AG09319 (cell line): Measurements from ENCODE around the gene ADAR.

Experiments used
- DNase-seq: peaks from one replicate; pipeline ENCODE4 v3.0.0-alpha.2; 2010; ENCODE audit warnings: low read depth; ENCODE audit errors: extremely low read depth
- TF ChIP-seq, protein P1 (sequence below): IDR thresholded peaks from 2 replicates; pipeline ENCODE4 v1.5.1; 2011; ENCODE audit warnings: low read depth, mild to moderate bottlenecking, inconsistent platforms, low read length, moderate library complexity

ADAR gene

DNA sequence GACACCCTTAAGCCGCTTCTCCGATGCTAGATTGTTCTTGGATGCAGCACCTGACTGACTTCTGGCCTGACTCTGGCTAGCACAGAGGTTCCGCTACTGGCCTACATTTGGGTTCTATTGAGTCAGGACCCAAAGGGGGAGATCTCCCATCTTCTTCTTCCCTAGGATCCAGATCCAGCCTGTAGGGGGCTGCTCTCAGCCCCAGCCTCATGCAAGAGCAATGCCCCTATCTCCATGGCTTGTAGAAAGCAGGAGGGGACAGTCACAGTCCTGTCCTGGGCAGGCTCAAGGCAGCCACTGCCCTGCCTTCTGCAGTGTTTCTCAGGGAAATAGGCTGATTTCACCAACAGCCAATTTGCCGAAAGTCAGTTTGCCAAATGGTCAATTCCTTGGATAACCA, 6.3 kb upstream of the ADAR start:
- TF ChIP-seq, protein P1, sequence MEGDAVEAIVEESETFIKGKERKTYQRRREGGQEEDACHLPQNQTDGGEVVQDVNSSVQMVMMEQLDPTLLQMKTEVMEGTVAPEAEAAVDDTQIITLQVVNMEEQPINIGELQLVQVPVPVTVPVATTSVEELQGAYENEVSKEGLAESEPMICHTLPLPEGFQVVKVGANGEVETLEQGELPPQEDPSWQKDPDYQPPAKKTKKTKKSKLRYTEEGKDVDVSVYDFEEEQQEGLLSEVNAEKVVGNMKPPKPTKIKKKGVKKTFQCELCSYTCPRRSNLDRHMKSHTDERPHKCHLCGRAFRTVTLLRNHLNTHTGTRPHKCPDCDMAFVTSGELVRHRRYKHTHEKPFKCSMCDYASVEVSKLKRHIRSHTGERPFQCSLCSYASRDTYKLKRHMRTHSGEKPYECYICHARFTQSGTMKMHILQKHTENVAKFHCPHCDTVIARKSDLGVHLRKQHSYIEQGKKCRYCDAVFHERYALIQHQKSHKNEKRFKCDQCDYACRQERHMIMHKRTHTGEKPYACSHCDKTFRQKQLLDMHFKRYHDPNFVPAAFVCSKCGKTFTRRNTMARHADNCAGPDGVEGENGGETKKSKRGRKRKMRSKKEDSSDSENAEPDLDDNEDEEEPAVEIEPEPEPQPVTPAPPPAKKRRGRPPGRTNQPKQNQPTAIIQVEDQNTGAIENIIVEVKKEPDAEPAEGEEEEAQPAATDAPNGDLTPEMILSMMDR, result no peak
- DNase-seq, result no peak

DNA sequence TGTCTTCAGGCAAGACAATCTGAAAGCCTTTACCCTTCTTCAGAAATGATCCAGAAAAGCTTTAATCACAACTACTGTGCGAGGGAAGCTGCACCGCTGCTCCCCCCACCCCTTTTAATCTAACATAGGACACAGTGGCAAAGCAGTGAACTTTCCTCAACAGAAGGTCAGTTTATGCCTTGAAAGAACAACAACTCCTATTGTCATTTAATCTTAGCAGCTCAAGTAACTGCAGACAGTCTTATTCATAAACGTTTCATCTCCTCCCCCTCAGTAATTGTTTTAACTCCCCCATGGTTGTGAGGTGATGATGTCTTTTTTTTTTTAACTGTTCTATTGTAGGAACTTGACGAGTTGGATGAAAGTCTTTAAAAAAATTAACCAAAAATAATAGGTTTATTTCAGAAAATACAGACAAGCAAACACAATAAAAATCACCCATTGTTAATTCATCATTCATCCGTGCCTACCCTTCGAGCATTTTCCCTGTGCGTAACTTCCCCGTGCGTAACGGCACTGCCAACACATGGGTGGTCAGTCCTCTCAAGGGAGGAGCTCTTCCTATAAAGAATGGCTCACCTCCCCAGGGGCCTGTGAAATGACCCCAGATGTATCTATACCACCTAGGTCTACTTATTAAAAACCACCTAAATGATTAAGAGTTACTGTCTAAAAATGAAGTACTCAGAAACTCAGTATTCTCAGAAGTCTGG, 3.3 kb upstream of the ADAR start:
- no peak for DNase-seq
- TF ChIP-seq, protein P1, result no peak

DNA sequence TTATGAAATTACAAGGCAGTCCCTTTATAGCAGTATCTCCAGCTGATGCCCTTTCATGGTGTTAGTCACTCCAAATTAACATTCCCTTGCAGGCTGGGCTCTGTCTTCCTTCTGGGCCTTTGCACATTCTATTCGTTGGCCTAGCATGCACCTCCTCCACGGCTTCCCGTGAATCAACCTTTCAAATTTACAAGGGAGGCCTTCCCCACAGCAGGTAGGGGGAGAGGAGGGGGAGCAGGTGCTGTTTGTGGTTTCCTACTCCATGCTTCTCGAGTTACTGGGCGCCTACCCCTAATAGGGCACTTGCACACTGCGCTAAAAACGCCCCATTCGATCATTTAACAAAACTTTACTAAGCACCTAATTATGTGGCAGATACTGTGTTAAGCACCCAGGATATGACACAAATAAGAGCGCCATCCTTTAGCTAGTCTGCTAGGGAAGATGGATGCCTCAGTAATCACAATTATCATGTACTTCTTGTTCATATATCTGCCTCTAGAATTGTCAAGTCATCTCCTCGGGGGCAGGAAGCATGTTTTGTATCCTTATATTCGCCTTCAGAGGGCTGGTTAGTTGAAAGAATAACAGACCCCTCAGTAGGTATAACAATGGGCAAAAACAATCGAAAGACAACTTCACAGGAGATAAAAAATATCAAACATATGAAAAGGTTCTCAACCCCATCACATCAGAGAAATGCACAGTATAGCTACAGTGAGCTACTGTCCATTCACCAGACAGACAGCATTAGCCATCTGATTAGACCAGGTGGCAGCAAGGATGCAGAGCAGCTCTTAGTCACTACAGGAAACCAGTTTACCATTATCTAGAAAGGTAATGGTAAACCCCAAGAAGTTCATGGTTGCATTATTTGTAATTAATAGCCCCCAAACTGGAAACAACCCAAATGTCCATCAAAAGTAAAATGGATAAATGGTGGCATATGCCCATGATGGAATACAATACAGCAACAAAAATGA, 1.7 kb upstream of the ADAR start:
- no peak for DNase-seq
- TF ChIP-seq, protein P1, result no peak

DNA sequence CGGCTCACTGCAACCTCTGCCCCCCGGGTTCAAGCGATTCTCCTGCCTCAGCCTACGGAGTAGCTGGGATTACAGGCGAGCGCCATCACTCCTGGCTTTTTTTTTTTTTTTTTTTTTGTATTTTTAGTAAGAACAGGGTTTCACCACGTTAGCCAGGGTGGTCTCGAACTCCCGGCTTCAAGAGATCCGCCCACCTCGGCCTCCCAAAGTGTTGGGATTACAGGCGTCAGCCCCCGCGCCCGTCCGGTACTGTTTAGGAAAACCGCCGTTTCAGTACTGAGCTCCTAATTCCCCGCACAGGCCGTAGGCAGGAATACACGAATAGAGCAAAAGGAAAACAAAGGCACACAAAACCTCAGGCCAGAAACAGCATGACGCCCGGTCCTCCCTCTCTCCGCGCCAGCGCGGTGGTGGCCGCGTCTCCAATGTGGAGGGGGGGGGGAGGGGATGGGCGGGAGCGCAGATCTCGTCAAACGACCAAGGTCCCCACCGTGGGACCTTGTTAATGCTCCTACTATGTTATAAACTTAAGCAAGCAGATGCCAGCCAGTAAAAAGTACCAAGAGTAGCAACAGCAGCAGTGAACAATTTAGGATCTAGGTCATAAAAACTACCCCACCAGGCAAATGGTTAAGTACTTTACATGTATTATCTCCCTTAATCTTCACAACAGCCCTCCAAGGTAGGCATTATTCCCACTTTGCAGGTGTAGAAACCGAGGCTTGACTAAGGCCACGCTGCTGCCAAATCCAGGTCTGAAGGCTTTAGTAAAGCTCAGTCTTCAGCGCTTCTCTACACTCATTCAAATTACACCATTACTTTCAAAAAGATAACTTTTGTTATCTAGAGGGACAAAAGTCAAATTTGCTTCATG, 648 bp upstream of the ADAR start:
- TF ChIP-seq, protein P1, result no peak
- DNase-seq, result no peak

DNA sequence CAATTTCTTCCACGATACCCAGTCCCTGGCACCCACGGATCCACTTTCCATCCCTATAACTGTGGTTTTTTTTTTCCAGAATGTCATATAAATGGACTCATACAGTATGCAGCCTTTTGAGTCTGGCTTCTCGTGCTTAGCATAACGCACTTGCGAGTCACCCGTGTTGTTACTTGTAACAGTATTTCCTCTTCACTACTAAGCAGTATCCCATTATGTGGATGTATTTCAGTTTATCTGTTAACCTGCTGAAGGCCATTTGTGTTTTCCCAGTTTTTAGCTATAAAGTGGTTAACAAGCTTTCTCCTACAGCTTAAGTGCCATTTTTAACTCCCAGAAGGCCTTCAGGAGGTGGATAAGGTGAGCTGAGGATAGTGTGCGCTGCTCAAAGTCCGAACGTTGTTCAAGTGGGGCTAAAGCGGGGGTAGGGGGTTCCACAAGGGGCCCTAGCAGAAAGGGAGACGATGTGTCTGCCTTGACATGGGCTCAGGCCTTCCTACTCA, 829 bp downstream of the ADAR start:
- TF ChIP-seq, protein P1, result no peak
- DNase-seq, result no peak

DNA sequence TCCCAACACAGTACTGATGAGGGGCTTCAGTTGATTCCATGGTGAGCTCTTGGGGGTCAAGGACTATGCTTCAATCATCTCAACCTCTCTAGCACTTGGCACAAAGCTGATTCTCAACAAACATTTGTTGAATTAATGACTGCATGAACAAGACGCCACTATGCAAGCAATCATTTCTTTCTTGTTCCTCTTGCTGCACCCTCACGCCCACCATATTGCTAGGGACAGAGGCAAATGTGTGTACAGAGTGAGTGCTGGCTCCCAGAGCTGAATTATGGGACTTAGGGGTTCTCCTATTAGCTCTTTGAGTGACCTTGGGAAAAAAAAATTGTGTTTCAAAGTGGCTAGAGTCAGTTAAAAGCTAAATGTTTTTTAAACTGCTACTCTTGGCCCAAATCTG, 2.5 kb downstream of the ADAR start:
- TF ChIP-seq, protein P1, result no peak
- DNase-seq, result no peak
